ENCODE results near the gene GCN1. TPM values are rescaled to one million over a fixed set of nuclear protein-coding genes. Genes with fewer than 3 reads are reported as not detected.

GCN1 gene
- total RNA-seq, 2 donors from 2014 or later: 39.7 to 83.1 TPM

DNA sequence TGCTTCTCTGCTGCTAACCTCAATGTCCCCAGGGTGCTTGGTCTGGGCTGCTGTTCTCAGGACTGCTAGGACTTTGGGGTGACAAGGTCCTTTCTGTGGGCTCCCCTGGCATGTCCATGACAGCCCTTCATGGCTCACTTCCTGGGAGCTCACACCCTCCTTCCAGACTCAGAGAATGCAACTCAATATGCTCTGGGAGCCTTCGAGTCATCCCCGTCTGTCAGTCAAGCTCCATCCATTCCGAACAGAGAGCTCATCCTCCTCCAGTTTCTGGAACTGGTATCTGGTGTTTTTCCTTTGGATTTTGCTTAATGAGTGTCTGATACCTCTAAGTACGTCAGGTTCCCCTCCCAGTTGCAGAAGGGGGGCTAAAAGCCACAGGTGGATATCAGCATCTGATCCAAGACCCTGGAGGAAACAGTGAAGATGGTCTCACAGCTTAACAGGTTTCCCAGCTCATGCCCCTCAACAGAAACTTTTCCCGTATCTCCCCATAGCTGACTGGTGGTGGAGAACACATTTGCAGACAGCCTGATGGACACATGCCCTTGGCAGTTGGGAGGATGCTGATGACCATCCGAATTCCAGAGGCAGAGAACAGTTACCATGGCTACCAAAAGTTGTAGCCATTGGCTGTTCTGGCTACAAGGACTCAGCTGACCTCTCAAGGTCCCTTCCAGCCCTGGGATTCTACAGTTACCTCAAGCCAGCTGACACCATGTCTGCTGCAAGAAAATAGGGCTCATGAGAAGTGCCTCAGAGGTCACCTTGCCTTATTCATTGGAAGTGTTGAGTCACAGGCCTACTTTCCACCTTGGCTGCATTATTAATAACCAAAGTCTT lies 68.5 kb downstream of the GCN1 start:
- ATAC-seq: no peak
- no peak overlapping the region for H3K27ac ChIP-seq
- whole genome bisulfite sequencing, 2 donors: 80 to 88% methylated on average over 6 of the region's 6 CpGs

GRCh38 chr12:120125029-120125428 lies 69.5 kb downstream of the GCN1 start:
- 93% methylated on average over 4 of the region's 4 CpGs for WGBS, 2 donors

More for the DNA sequence above, 68.5 kb downstream of the GCN1 start:
- Histone ChIP-seq H3K9me3 (no peaks in the 10 kb centered on the region), H3K4me3 (no peak overlapping the region), H3K4me1 (no peaks in the 10 kb centered on the region), H3K27me3 (no peaks in the 10 kb centered on the region), H3K36me3 (replicated peaks in 1 of 2; ENCODE audit: insufficient read depth in 1 of 2, low read depth in 2 of 2) (peaks cover 5 to 26% of the 10 kb centered on the region in 2 donors)
- TF ChIP-seq POLR2A (IDR thresholded peaks at IDR 0.05): no peak
- TF ChIP-seq CTCF (IDR thresholded peaks at IDR 0.05): no peak
- DNase-seq: no peak
- intact Hi-C loops (cut with DNase I): no loop called here

DNA sequence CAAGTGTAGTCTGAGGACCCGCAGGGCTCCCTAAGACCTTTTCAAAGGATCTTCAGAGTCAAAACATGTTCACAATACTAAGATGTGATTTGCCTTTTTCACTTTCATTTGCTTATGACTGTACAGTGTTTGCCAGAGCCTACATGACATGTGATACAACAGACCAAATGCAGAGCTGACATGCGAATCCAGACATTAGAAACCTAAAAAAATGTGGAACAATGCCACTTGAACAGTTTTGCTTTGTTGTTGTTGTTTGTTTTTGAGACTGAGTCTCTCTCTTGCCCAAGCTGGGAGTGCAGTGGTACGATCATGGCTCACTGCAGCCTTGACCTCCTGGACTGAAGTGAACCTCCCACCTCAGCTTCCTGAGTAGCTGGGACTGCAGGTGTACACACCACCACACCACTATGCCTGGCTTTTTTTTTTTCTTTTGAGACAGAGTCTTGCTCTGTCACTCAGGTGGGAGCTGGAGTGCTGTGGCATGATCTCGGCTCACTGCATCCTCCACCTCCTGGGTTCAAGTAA lies 72.7 kb downstream of the GCN1 start:
- WGBS, 2 donors: 54 to 59% methylated on average over 4 of the region's 4 CpGs
- no peak overlapping the region for H3K4me3 ChIP-seq
- intact Hi-C loops (cut with DNase I): no loop called here

More at GRCh38 chr12:120125029-120125428, 69.5 kb downstream of the GCN1 start:
- H3K4me1 ChIP-seq: no peaks in the 10 kb centered on the region
- DNase-seq (no peak), ATAC-seq (no peak)
- no peaks in the 10 kb centered on the region for H3K27me3 ChIP-seq
- H3K36me3 ChIP-seq (replicated peaks in 1 of 2; ENCODE audit: insufficient read depth in 1 of 2, low read depth in 2 of 2): peaks cover 0 to 18% of the 10 kb centered on the region in 2 donors
- no peak for TF ChIP-seq CTCF (IDR thresholded peaks at IDR 0.05)
- TF ChIP-seq POLR2A (IDR thresholded peaks at IDR 0.05): no peak
- intact Hi-C loops (cut with DNase I): no loop called here
- no peak overlapping the region for H3K27ac ChIP-seq
- no peaks in the 10 kb centered on the region for H3K9me3 ChIP-seq
- no peak overlapping the region for H3K4me3 ChIP-seq

GRCh38 chr12:120121343-120121742 lies 73.2 kb downstream of the GCN1 start:
- WGBS, 2 donors: 55 to 64% methylated on average over 2 of the region's 2 CpGs
- DNase-seq: no peak
- Histone ChIP-seq H3K9me3 (no peaks in the 10 kb centered on the region), H3K27me3 (no peaks in the 10 kb centered on the region), H3K27ac (no peak overlapping the region), H3K36me3 (replicated peaks in 1 of 2; ENCODE audit: insufficient read depth in 1 of 2, low read depth in 2 of 2) (no peaks in the 10 kb centered on the region), H3K4me1 (peaks cover 18% of the 10 kb centered on the region), H3K4me3 (no peak overlapping the region)
- no peak for ATAC-seq
- TF ChIP-seq POLR2A (IDR thresholded peaks at IDR 0.05): no peak
- no peak for TF ChIP-seq CTCF (IDR thresholded peaks at IDR 0.05)
- intact Hi-C loops (cut with DNase I): no loop called here

More for the DNA sequence above, 72.7 kb downstream of the GCN1 start:
- TF ChIP-seq CTCF (IDR thresholded peaks at IDR 0.05) (no peak), POLR2A (IDR thresholded peaks at IDR 0.05) (no peak)
- Histone ChIP-seq H3K9me3 (no peaks in the 10 kb centered on the region), H3K36me3 (replicated peaks in 1 of 2; ENCODE audit: insufficient read depth in 1 of 2, low read depth in 2 of 2) (no peaks in the 10 kb centered on the region), H3K4me1 (peaks cover 18% of the 10 kb centered on the region), H3K27ac (no peak overlapping the region), H3K27me3 (no peaks in the 10 kb centered on the region)
- no peak for DNase-seq
- ATAC-seq: no peak

Data from body of pancreas (tissue), 4 donors.